Fibroblast of gingiva (primary cell): Measurements from ENCODE around the gene SULT4A1.
A peak's percentile ranks its signal among the peaks of the same experiment; 100 is the strongest.
"Not testable (repeated sequence)": the region's sequence is repeated elsewhere in the genome, so short reads cannot be mapped to it uniquely, and the experiment has no call there.

Source experiments
- DNase-seq: peaks from one replicate; pipeline ENCODE4 v3.0.0-alpha.2; 2011; ENCODE audit warnings: low read depth

SULT4A1 gene

GRCh38 chr22:43862074-43862881, at the start of gene SULT4A1:
Gene SULT4A1, minus strand, starts transcription at chr22:43862513. Its CDS starts 131 bp downstream, at chr22:43862382.
- no peak for DNase-seq

- no peak for DNase-seq
Observed at GRCh38 chr22:43911351-43911750, 49.0 kb upstream of the SULT4A1 start.

- DNase-seq, result no peak
Observed at GRCh38 chr22:43910178-43910695, 47.9 kb upstream of the SULT4A1 start.

GRCh38 chr22:43909708-43910107, 47.4 kb upstream of the SULT4A1 start:
- DNase-seq, result no peak

GRCh38 chr22:43905681-43906080, 43.4 kb upstream of the SULT4A1 start:
- DNase-seq, result no peak

- not testable (repeated sequence) for DNase-seq
Observed at GRCh38 chr22:43904412-43904811, 42.1 kb upstream of the SULT4A1 start.

GRCh38 chr22:43903033-43903432, 40.7 kb upstream of the SULT4A1 start:
- DNase-seq, result not testable (repeated sequence)

- peak; percentile 85 for DNase-seq
Observed at GRCh38 chr22:43901976-43902643, 39.8 kb upstream of the SULT4A1 start.

GRCh38 chr22:43900206-43900605, 37.9 kb upstream of the SULT4A1 start:
- DNase-seq, result no peak

GRCh38 chr22:43897751-43898261, 35.5 kb upstream of the SULT4A1 start:
- no peak for DNase-seq

GRCh38 chr22:43895986-43896645, 33.8 kb upstream of the SULT4A1 start:
- DNase-seq, result no peak

GRCh38 chr22:43894122-43894521, 31.8 kb upstream of the SULT4A1 start:
- DNase-seq, result no peak

GRCh38 chr22:43893266-43893665, 31.0 kb upstream of the SULT4A1 start:
- DNase-seq, result no peak

- no peak for DNase-seq
Observed at GRCh38 chr22:43892183-43892894, 30.0 kb upstream of the SULT4A1 start.

- no peak for DNase-seq
Observed at GRCh38 chr22:43891360-43892182, 29.3 kb upstream of the SULT4A1 start, which contains the start of gene PNPLA5. Gene PNPLA5, minus strand, starts transcription at chr22:43892013. Its CDS starts 133 bp downstream, at chr22:43891880.

GRCh38 chr22:43890901-43891331, 28.6 kb upstream of the SULT4A1 start:
- no peak for DNase-seq

- DNase-seq, result no peak
Observed at GRCh38 chr22:43889860-43890253, 27.5 kb upstream of the SULT4A1 start.

- DNase-seq, result no peak
Observed at GRCh38 chr22:43889201-43889859, 27.0 kb upstream of the SULT4A1 start.

- no peak for DNase-seq
Observed at GRCh38 chr22:43888740-43889139, 26.4 kb upstream of the SULT4A1 start.

GRCh38 chr22:43887391-43887790, 25.1 kb upstream of the SULT4A1 start:
- DNase-seq, result no peak
